Stimulated activated CD4-positive, alpha-beta T cell treated with anti-CD3 and anti-CD28 coated beads, Interleukin-4, amount 100 ng/mL, for 48 hours (primary cell): ENCODE data around the gene OR2W3.

ENCODE experiments used
- DNase-seq, 2 donors: peaks; one replicate each; pipeline ENCODE4 v3.0.0-alpha.2; 2020; ENCODE audit warnings: low read depth in 2 of 2

OR2W3 gene

GRCh38 chr1:247895163-247895637 is at the start of gene OR2W3:
OR2W3 (plus strand) TSS chr1:247895587; CDS start chr1:247895587, 0 bp downstream.
- DNase-seq: no peak

GRCh38 chr1:247845693-247846017 is 49.7 kb upstream of the OR2W3 start:
- no peak for DNase-seq

- no peak for DNase-seq
Measured at GRCh38 chr1:247848346-247848745, 47.0 kb upstream of the OR2W3 start.

GRCh38 chr1:247849616-247850015 is 45.8 kb upstream of the OR2W3 start:
- no peak for DNase-seq

- DNase-seq: no peak
Measured at GRCh38 chr1:247854899-247855545, 40.4 kb upstream of the OR2W3 start.

GRCh38 chr1:247855911-247856310 is 39.5 kb upstream of the OR2W3 start:
- DNase-seq: no peak

- DNase-seq: peak; percentile 4 to 33
Measured at GRCh38 chr1:247857069-247857984, 38.1 kb upstream of the OR2W3 start, which contains the start of gene TRIM58. TRIM58 (plus strand) TSS chr1:247857187; CDS start chr1:247857247, 60 bp downstream.

GRCh38 chr1:247857985-247858619 is 37.3 kb upstream of the OR2W3 start:
- no peak for DNase-seq

- DNase-seq: no peak
Measured at GRCh38 chr1:247862756-247863155, 32.6 kb upstream of the OR2W3 start.

GRCh38 chr1:247864644-247865043 is 30.7 kb upstream of the OR2W3 start:
- no peak for DNase-seq

- DNase-seq: no peak
Measured at GRCh38 chr1:247865416-247865815, 30.0 kb upstream of the OR2W3 start.

- DNase-seq: no peak
Measured at GRCh38 chr1:247883346-247883745, 12.0 kb upstream of the OR2W3 start.

GRCh38 chr1:247884797-247885413 is 10.5 kb upstream of the OR2W3 start:
- no peak for DNase-seq

GRCh38 chr1:247895976-247896375 is 589 bp downstream of the OR2W3 start:
- DNase-seq: no peak

GRCh38 chr1:247904122-247904521 is 8.7 kb downstream of the OR2W3 start:
- no peak for DNase-seq

- no peak for DNase-seq
Measured at GRCh38 chr1:247905181-247905580, 9.8 kb downstream of the OR2W3 start.

GRCh38 chr1:247905910-247906503 is 10.6 kb downstream of the OR2W3 start:
- no peak for DNase-seq

- DNase-seq: no peak
Measured at GRCh38 chr1:247906504-247907047, 11.2 kb downstream of the OR2W3 start.

GRCh38 chr1:247908766-247909165 is 13.4 kb downstream of the OR2W3 start:
- no peak for DNase-seq

- DNase-seq: no peak
Measured at GRCh38 chr1:247913786-247914185, 18.4 kb downstream of the OR2W3 start.

- DNase-seq: no peak
Measured at GRCh38 chr1:247914941-247915662, 19.7 kb downstream of the OR2W3 start.
